CD14-positive monocyte (primary cell): ENCODE data around the gene ZCCHC14. TPM values are rescaled to one million over a fixed set of nuclear protein-coding genes. Genes with fewer than 3 reads are reported as not detected.

Experiments
- DNase-seq, 3 donors: peaks; one replicate each; pipeline ENCODE4 v3.0.0-alpha.2; 2011 to 2022
- H2AFZ ChIP-seq: 2 replicates; pipeline ENCODE4 v1.6.0; 2012; ENCODE audit warnings: mild to moderate bottlenecking, low read depth, low read length, inconsistent platforms; ENCODE audit not compliant: insufficient read depth, poor library complexity, severe bottlenecking
- H3K27ac ChIP-seq, 2 donors: 1 replicate in 1 of 2; 2 replicates in 1 of 2; pipeline ENCODE4 v1.5.1; 2012 to 2013; ENCODE audit warnings: low read length in 2 of 2, control low read depth in 1 of 2, inconsistent platforms in 1 of 2, low read depth in 1 of 2, mild to moderate bottlenecking in 1 of 2
- H3K27me3 ChIP-seq, 2 donors: one replicate each; pipeline versions ENCODE4 v1.6.0 to v1.6.1; 2011 to 2013; ENCODE audit warnings: low read length in 2 of 2; ENCODE audit not compliant: control insufficient read depth in 2 of 2, insufficient read depth in 2 of 2
- H3K36me3 ChIP-seq, 2 donors: replicated peaks in 1 of 2; 1 replicate in 1 of 2; 2 replicates in 1 of 2; pipeline versions ENCODE4 v1.5.1 to v1.6.1; 2012 to 2013; ENCODE audit warnings: low read length in 2 of 2, control low read depth in 1 of 2, inconsistent platforms in 1 of 2, mild to moderate bottlenecking in 1 of 2; ENCODE audit not compliant: insufficient read depth in 2 of 2, control insufficient read depth in 1 of 2
- H3K4me1 ChIP-seq, 2 donors: 1 replicate in 1 of 2; 2 replicates in 1 of 2; pipeline versions ENCODE4 v1.5.1 to v1.6.1; 2012 to 2013; ENCODE audit warnings: low read length in 2 of 2, control low read depth in 1 of 2, inconsistent platforms in 1 of 2, mild to moderate bottlenecking in 1 of 2, moderate library complexity in 1 of 2; ENCODE audit not compliant: insufficient read depth in 2 of 2, control insufficient read depth in 1 of 2
- H3K4me2 ChIP-seq: replicated peaks from 2 replicates; pipeline ENCODE3; 2012; ENCODE audit warnings: low read length, moderate library complexity, mild to moderate bottlenecking; ENCODE audit not compliant: poor library complexity, severe bottlenecking; ENCODE audit errors: extremely low read depth
- H3K4me3 ChIP-seq, 3 experiments: fragments of 200-600 bp in 1 of 3; sonication (generic) in 1 of 3; replicated peaks in 1 of 3; 1 replicate in 2 of 3; 2 replicates in 1 of 3; pipeline ENCODE4 v1.5.1; 2011 to 2013; ENCODE audit warnings: low read length in 3 of 3, mild to moderate bottlenecking in 3 of 3, control low read depth in 2 of 3, low read depth in 2 of 3, inconsistent platforms in 1 of 3, moderate library complexity in 1 of 3
- H3K79me2 ChIP-seq: 2 replicates; pipeline ENCODE4 v1.6.0; 2012; ENCODE audit warnings: mild to moderate bottlenecking, control low read depth, inconsistent platforms, low read length, moderate library complexity; ENCODE audit not compliant: insufficient read depth
- H3K9ac ChIP-seq: 2 replicates; pipeline ENCODE4 v1.6.0; 2017; ENCODE audit warnings: low read length, mild to moderate bottlenecking; ENCODE audit not compliant: insufficient read depth, poor library complexity, severe bottlenecking
- H3K9me3 ChIP-seq, 2 donors: replicated peaks in 1 of 2; 1 replicate in 1 of 2; 2 replicates in 1 of 2; pipeline versions ENCODE4 v1.5.1 to v1.6.1; 2012 to 2013; ENCODE audit warnings: low read length in 2 of 2, control low read depth in 1 of 2; ENCODE audit not compliant: control insufficient read depth in 1 of 2, insufficient read depth in 1 of 2
- H4K20me1 ChIP-seq: 2 replicates; pipeline ENCODE4 v1.6.0; 2012; ENCODE audit warnings: mild to moderate bottlenecking, low read length, control low read depth, moderate library complexity; ENCODE audit not compliant: insufficient read depth
- H3K27ac Mint-ChIP-seq, 7 donors: one replicate each; pipeline ENCODE4 v1.8.0; 2020; ENCODE audit warnings: mild to moderate bottlenecking in 7 of 7, mixed read lengths in 7 of 7, moderate library complexity in 6 of 7, inconsistent platforms in 2 of 7
- H3K27me3 Mint-ChIP-seq, 3 donors: one replicate each; pipeline ENCODE4 v1.8.0; 2021 to 2022; ENCODE audit warnings: low read depth in 3 of 3, mild to moderate bottlenecking in 3 of 3, mixed read lengths in 3 of 3, moderate library complexity in 3 of 3, inconsistent platforms in 1 of 3
- H3K36me3 Mint-ChIP-seq, 2 donors: one replicate each; pipeline ENCODE4 v1.8.0; 2020; ENCODE audit warnings: mixed read lengths in 2 of 2, inconsistent platforms in 1 of 2, mild to moderate bottlenecking in 1 of 2
- H3K4me1 Mint-ChIP-seq: one replicate; pipeline ENCODE4 v1.8.0; 2020; ENCODE audit warnings: mild to moderate bottlenecking, mixed read lengths
- H3K4me3 Mint-ChIP-seq, 2 donors: one replicate each; pipeline ENCODE4 v1.8.0; 2020; ENCODE audit warnings: mild to moderate bottlenecking in 2 of 2, mixed read lengths in 2 of 2, moderate library complexity in 1 of 2
- H3K9me3 Mint-ChIP-seq, 7 donors: one replicate each; pipeline ENCODE4 v1.8.0; 2020 to 2022; ENCODE audit warnings: mixed read lengths in 7 of 7, mild to moderate bottlenecking in 6 of 7, moderate library complexity in 6 of 7, inconsistent platforms in 2 of 7
- CTCF ChIP-seq: fragments of 200-600 bp; IDR thresholded peaks from one replicate; pipeline ENCODE4 v1.8.0; 2022; ENCODE audit warnings: antibody characterized with exemption, mild to moderate bottlenecking
- WGBS: methylation state at CpG from one replicate; pipeline ENCODE4 v1.1.5; 2013; ENCODE audit warnings: missing lambda C conversion rate; ENCODE audit not compliant: insufficient coverage; 5-methylcytosine and 5-hydroxymethylcytosine counted together
- intact Hi-C, 2 donors: fragments of 100-400 bp; cut with micrococcal nuclease; formaldehyde crosslinking; loops; one replicate each; pipeline versions ENCODE4 v1.15.0 to v1.15.1; 2023
- polyA plus RNA-seq, 3 donors: library from polyadenylated mRNA; depleted of rRNA in 1 of 3; unstranded in 2 of 3; stranded (reverse) in 1 of 3; fragments of 300-500 nt in 2 of 3; fragments of >200 nt in 1 of 3; fragmentation: Illumina TruSeq in 2 of 3; gene quantifications; 1 replicate in 2 of 3; 2 replicates in 1 of 3; pipeline ENCODE4 v1.2.3, GENCODE V29; 2012 to 2021

The ZCCHC14 gene
- polyA plus RNA-seq, 3 donors: 0.11 to 4.0 (median 0.22) TPM

GRCh38 chr16:87415441-87415840 lies 77.4 kb downstream of the ZCCHC14 start:
- Histone ChIP-seq H3K9me3 (no peaks in the 10 kb centered on the region), H2AFZ (no peak overlapping the region), H3K27me3 (no peaks in the 10 kb centered on the region), H3K9ac (no peak overlapping the region), H3K79me2 (no peaks in the 10 kb centered on the region), H4K20me1 (no peaks in the 10 kb centered on the region), H3K4me1 (no peaks in the 10 kb centered on the region), H3K4me3 (no peak overlapping the region), H3K36me3 (peaks cover 40 to 63% of the 10 kb centered on the region in 2 donors), H3K27ac (no peak overlapping the region), H3K4me2 (no peak overlapping the region)
- TF ChIP-seq CTCF: no peak
- Mint-ChIP-seq H3K36me3 (peaks cover 62 to 80% of the 10 kb centered on the region in 2 donors), H3K9me3 (peaks cover 0 to 2% (median 0%) of the 10 kb centered on the region in 7 donors), H3K27me3 (peaks cover 0 to 3% (median 2%) of the 10 kb centered on the region in 3 donors), H3K4me1 (no peaks in the 10 kb centered on the region), H3K27ac (no peak overlapping the region), H3K4me3 (no peak overlapping the region)
- intact Hi-C loops: loop anchor here in 1 of 2 donors (5.0 kb wide), 1 partner anchor 222 kb away; no protein-coding TSS in a partner anchor
- 98% methylated on average over 5 of the region's 9 CpGs for WGBS
- no peak for DNase-seq

GRCh38 chr16:87414251-87414680 lies 78.6 kb downstream of the ZCCHC14 start:
- no peak for TF ChIP-seq CTCF
- no peaks in the 10 kb centered on the region for H3K4me1 Mint-ChIP-seq
- H3K9me3 Mint-ChIP-seq: peaks cover 0 to 2% (median 0%) of the 10 kb centered on the region in 7 donors
- Histone ChIP-seq H4K20me1 (no peaks in the 10 kb centered on the region), H3K36me3 (peaks cover 37 to 57% of the 10 kb centered on the region in 2 donors), H3K27ac (no peak overlapping the region), H2AFZ (no peak overlapping the region), H3K9ac (no peak overlapping the region), H3K27me3 (no peaks in the 10 kb centered on the region), H3K4me2 (no peak overlapping the region), H3K79me2 (no peaks in the 10 kb centered on the region), H3K4me1 (no peaks in the 10 kb centered on the region), H3K9me3 (no peaks in the 10 kb centered on the region), H3K4me3 (no peak overlapping the region)
- peaks cover 0 to 3% (median 2%) of the 10 kb centered on the region in 3 donors for H3K27me3 Mint-ChIP-seq
- DNase-seq: no peak
- H3K4me3 Mint-ChIP-seq: no peak overlapping the region
- intact Hi-C loops: no loop called here
- H3K36me3 Mint-ChIP-seq: peaks cover 66 to 78% of the 10 kb centered on the region in 2 donors
- 89% methylated on average over 15 of the region's 24 CpGs for whole genome bisulfite sequencing
- no peak overlapping the region for H3K27ac Mint-ChIP-seq
